Loucy (cell line): ENCODE results near the gene ANO2.
A peak's percentile ranks its signal among the peaks of the same experiment; 100 is the strongest.

ENCODE experiments used
- H2AFZ ChIP-seq: fragments of 200-600 bp; sonication (generic); 2 replicates; pipeline ENCODE4 v1.6.0; 2016; ENCODE audit warnings: antibody characterized with exemption, mild to moderate bottlenecking, low read length, moderate library complexity
- H3F3A ChIP-seq: fragments of 200-600 bp; 2 replicates; pipeline ENCODE4 v1.6.0; 2016; ENCODE audit warnings: antibody characterized with exemption, low read depth, mild to moderate bottlenecking
- H3K27me3 ChIP-seq: fragments of 200-600 bp; sonication (generic); 2 replicates; pipeline ENCODE4 v1.6.1; 2014; ENCODE audit warnings: low read length, mild to moderate bottlenecking; ENCODE audit not compliant: insufficient read depth, poor library complexity, severe bottlenecking
- H3K36me3 ChIP-seq: fragments of 200-600 bp; sonication (generic); 2 replicates; pipeline ENCODE4 v1.6.1; 2016; ENCODE audit warnings: low read length; ENCODE audit not compliant: insufficient read depth
- H3K4me1 ChIP-seq: fragments of 200-600 bp; sonication (generic); 2 replicates; pipeline ENCODE4 v1.5.1; 2014; ENCODE audit warnings: low read length, mild to moderate bottlenecking; ENCODE audit not compliant: insufficient read depth, poor library complexity, severe bottlenecking
- H3K4me2 ChIP-seq: fragments of 200-600 bp; sonication (generic); 2 replicates; pipeline ENCODE4 v1.6.0; 2014; ENCODE audit warnings: antibody characterized with exemption, low read length, low read depth, mild to moderate bottlenecking; ENCODE audit not compliant: poor library complexity, severe bottlenecking
- H3K4me3 ChIP-seq: fragments of 200-600 bp; sonication (generic); 2 replicates; pipeline ENCODE4 v1.5.1; 2014; ENCODE audit warnings: low read length, mild to moderate bottlenecking, mixed read lengths; ENCODE audit not compliant: poor library complexity, severe bottlenecking
- H3K79me2 ChIP-seq: fragments of 200-600 bp; sonication (generic); 2 replicates; pipeline ENCODE4 v1.6.1; 2014; ENCODE audit warnings: low read length; ENCODE audit not compliant: insufficient read depth
- H3K9ac ChIP-seq: fragments of 200-600 bp; sonication (generic); 2 replicates; pipeline ENCODE4 v1.6.0; 2014; ENCODE audit warnings: mild to moderate bottlenecking, low read depth, low read length, moderate library complexity; ENCODE audit not compliant: poor library complexity, severe bottlenecking
- H3K9me2 ChIP-seq: fragments of 200-600 bp; sonication (generic); replicated peaks from 2 replicates; pipeline ENCODE4 v1.6.1; 2016; ENCODE audit warnings: low read depth, low read length, mixed read lengths
- H3K9me3 ChIP-seq: fragments of 200-600 bp; sonication (generic); 2 replicates; pipeline ENCODE4 v1.6.1; 2014; ENCODE audit warnings: mild to moderate bottlenecking, antibody characterized with exemption, low read length, low read depth; ENCODE audit not compliant: insufficient read depth
- H4K20me1 ChIP-seq: fragments of 200-600 bp; sonication (generic); 2 replicates; pipeline ENCODE4 v1.6.0; 2014; ENCODE audit warnings: antibody characterized with exemption, low read length, mild to moderate bottlenecking; ENCODE audit not compliant: insufficient read depth, poor library complexity, severe bottlenecking
- CTCF ChIP-seq: fragments of 200-600 bp; sonication (generic); conservative IDR thresholded peaks from 2 replicates; pipeline ENCODE4 v1.5.1; 2014; ENCODE audit warnings: mild to moderate bottlenecking, antibody characterized with exemption, low read length
- EZH2phosphoT487 ChIP-seq: fragments of 200-600 bp; IDR thresholded peaks from 2 replicates; pipeline ENCODE4 v1.6.1; 2018; ENCODE audit warnings: antibody characterized with exemption, mild to moderate bottlenecking, moderate library complexity, borderline replicate concordance

The ANO2 gene

GRCh38 chr12:5874514-5874913 lies 70.5 kb downstream of the ANO2 start:
- H4K20me1 ChIP-seq, result no peaks in the 10 kb centered on the region
- H2AFZ ChIP-seq, result no peak overlapping the region
- no peaks in the 10 kb centered on the region for H3K79me2 ChIP-seq
- no peak overlapping the region for H3K4me2 ChIP-seq
- no peaks in the 10 kb centered on the region for H3K27me3 ChIP-seq
- H3K9ac ChIP-seq, result no peak overlapping the region
- no peaks in the 10 kb centered on the region for H3F3A ChIP-seq
- no peaks in the 10 kb centered on the region for H3K9me3 ChIP-seq
- TF ChIP-seq EZH2phosphoT487, result no peak
- no peak for TF ChIP-seq CTCF
- H3K36me3 ChIP-seq, result no peaks in the 10 kb centered on the region
- no peaks in the 10 kb centered on the region for H3K9me2 ChIP-seq
- H3K4me1 ChIP-seq, result no peaks in the 10 kb centered on the region
- H3K4me3 ChIP-seq, result no peak overlapping the region

- Histone ChIP-seq H3K4me3 (no peak overlapping the region), H3F3A (no peaks in the 10 kb centered on the region), H4K20me1 (no peaks in the 10 kb centered on the region), H3K9me2 (no peaks in the 10 kb centered on the region), H3K36me3 (no peaks in the 10 kb centered on the region), H2AFZ (no peak overlapping the region), H3K4me2 (no peak overlapping the region), H3K4me1 (no peaks in the 10 kb centered on the region), H3K9ac (no peak overlapping the region), H3K9me3 (no peaks in the 10 kb centered on the region), H3K27me3 (no peaks in the 10 kb centered on the region), H3K79me2 (no peaks in the 10 kb centered on the region)
- TF ChIP-seq EZH2phosphoT487 (no peak), CTCF (no peak)
These were observed 71.7 kb downstream of the ANO2 start for GRCh38 chr12:5873281-5873919.

DNA sequence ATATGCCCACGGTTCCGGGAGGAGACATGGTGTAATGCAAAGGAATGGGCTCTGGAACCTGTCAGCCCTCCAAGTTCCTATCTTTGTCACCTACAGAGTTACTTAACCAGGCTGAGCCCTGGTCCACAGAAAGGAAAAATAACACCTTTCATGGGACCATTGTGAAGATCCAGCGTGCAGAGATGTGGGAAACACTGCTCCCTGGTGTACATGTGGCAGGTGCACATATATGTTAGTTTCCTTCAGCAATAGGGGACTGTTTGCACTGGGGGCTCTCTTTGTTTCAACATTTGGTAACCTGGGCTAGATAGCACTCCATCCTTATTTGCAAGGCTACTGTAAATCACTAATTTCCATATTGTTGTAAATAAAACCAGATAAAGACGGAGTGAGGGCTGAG lies 72.3 kb downstream of the ANO2 start:
- Histone ChIP-seq H3K9ac (no peak overlapping the region), H3F3A (no peaks in the 10 kb centered on the region), H3K4me3 (no peak overlapping the region), H3K4me2 (no peak overlapping the region), H3K9me3 (no peaks in the 10 kb centered on the region), H3K36me3 (no peaks in the 10 kb centered on the region), H3K9me2 (no peaks in the 10 kb centered on the region), H3K4me1 (no peaks in the 10 kb centered on the region), H4K20me1 (no peaks in the 10 kb centered on the region), H3K27me3 (no peaks in the 10 kb centered on the region), H3K79me2 (no peaks in the 10 kb centered on the region), H2AFZ (no peak overlapping the region)
- TF ChIP-seq CTCF (peak; percentile 61), EZH2phosphoT487 (no peak)
